PC-3 (cell line): Measurements from ENCODE around the gene MARS2.

Experiments
- CTCF ChIP-seq: fragments of 300-600 bp; sonication (generic); conservative IDR thresholded peaks from 2 replicates; pipeline ENCODE4 v1.5.1; 2017; ENCODE audit warnings: antibody characterized with exemption, low read depth, mild to moderate bottlenecking, low read length
- EZH2 ChIP-seq: fragments of 300-600 bp; sonication (generic); IDR thresholded peaks from one replicate; pipeline ENCODE4 v1.6.1; 2017; ENCODE audit warnings: antibody characterized with exemption, mild to moderate bottlenecking, low read length; ENCODE audit not compliant: unreplicated experiment
- EZH2phosphoT487 ChIP-seq: fragments of 300-600 bp; sonication (generic); IDR thresholded peaks from 2 replicates; pipeline ENCODE4 v1.6.1; 2018; ENCODE audit warnings: mild to moderate bottlenecking, antibody characterized with exemption, low read length, borderline replicate concordance

- TF ChIP-seq CTCF (no peak), EZH2 (no peak), EZH2phosphoT487 (no peak)
Observed at GRCh38 chr2:197666277-197666676, 38.9 kb upstream of the MARS2 start.
